Stimulated activated naive CD4-positive, alpha-beta T cell (primary cell): ENCODE measurements around the gene TIMM13.

Source experiments
- DNase-seq, 6 experiments: peaks; one replicate each; lab custom pipeline; 2025; lab: John Stamatoyannopoulos, UW

Gene TIMM13

GRCh38 chr19:2382530-2383222 is 44.7 kb downstream of the TIMM13 start:
- DNase-seq, result no peak

GRCh38 chr19:2381148-2381820 is 46.1 kb downstream of the TIMM13 start:
- no peak for DNase-seq

DNA sequence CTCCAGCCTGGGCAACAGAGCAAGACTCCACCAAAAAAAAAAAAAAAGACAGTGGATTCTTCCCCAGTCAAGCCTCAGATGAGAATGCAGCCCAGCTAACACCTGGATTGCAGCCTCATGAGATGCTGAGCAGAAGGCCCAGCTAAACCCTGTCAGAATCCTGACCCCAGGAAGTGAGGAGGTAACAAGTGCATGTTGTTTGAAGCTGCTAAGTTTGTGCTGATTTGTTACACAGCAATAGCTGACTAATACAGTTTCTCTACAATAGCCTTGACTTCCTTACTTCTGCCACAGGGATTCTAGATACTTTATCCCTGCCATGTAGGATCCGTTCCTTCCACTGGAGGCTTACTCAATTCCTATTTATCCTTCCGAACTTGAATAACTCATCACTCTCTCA is 46.8 kb downstream of the TIMM13 start:
- DNase-seq, result no peak

DNA sequence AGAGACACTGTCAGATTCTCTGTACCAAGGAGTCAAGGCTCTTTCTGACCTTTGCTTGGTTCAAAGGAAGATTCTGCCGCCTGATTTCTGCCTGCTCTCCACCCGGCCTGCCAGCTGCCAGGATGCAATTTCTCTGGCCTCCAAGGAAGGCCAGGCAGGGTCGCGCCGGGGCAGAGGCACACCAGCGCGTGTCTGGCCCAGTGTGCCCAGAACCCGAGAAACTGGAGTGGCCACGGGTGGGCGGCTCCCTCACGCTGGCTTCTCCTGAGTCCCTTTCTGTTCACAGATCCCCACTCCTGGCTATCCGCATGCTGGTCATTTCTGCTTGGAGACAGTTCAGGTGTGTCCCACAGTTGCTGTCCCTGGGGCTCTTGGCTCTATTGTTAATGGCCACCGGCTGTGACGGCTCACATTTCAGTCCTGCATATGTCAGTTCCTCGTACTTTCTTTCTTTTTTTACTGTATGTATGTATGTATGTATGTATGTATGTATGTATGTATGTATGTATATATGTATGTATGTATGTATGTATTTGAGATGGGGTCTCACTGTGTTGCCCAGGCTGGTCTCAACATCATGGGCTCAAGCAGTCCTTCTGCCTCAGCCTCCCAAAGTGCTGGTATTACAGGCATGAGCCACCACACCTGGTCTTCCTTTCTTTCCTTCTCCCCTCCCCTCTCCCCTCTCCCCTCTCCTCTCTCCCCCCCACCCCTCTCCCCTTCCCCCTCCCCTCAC is 50.4 kb downstream of the TIMM13 start:
- DNase-seq, result no peak
